ENCODE results near the gene ZNF565. TPM values are rescaled to one million over a fixed set of nuclear protein-coding genes. Genes with fewer than 3 reads are reported as not detected.

ZNF565 gene
- total and polyA plus RNA-seq, 2 of the 13 experiments (the other 11 are each of a cell fraction or from before 2014, with no cell fraction given), result 1.8 to 5.2 TPM

DNA sequence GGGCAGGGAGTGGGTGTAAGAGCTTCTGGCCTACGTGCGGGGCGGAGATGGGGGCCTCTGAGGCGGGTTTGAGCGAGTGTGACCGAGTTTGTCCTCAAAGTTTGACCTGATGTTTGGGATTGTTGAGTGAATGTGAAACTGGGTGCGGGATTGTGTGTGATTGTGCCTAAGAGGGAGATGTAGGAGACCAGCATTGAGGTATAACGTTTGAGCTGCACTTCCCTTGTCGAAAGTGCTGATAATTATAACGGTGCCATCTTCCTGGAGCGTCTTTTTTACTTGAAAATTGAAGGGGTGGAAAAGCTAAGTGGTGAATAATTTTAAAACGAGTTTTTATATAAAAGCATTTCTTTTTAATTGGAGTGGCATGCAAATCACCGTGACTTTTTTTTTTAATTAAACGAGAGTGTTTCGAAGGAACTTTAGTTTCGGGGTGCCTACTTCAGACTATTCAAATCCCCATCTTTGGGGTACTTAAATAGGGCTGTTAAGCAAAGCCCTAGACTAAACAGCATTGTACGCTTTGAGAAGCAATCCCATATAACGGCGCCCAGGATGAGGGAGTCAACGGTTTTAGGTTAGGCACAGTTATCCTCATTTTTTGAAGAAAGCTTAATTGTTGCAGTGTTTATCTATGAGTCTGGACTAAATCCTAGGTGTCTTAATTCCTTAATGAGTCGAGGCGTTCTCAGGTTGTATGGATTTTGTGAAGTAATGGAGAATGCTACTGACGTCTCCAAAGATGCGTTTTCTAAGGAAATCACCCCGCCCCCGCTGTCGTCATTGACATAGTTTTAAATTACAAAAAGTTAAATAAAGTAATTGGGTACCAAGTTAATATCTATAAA lies 1.0 kb upstream of the ZNF565 start:
- POLR2A ChIA-PET, result interaction anchor here (0.9 to 2.3 kb wide), 8 partner anchors 87 to 1564 kb away, joined by 4 to 33 read pairs (median 8); partner anchors contain the start of genes POLR2I, TBCB, ZNF260 and ZNF382
- Histone ChIP-seq H3K9me3 (ENCODE audit: low read length) (no peaks in the 10 kb centered on the region), H3K9ac (ENCODE audit: insufficient read depth, low read depth, low read length) (peak overlapping the region; percentile 99), H3K36me3 (replicated peaks in 1 of 2; ENCODE audit: control insufficient read depth in 1 of 2, insufficient read depth in 2 of 2, low read length in 2 of 2) (peaks cover 0 to 4% of the 10 kb centered on the region in 2 experiments; a peak in 1 of 5 replicates), H3K27me3 (ENCODE audit: control insufficient read depth in 1 of 2, insufficient read depth in 2 of 2, low read length in 2 of 2) (peaks cover 0 to 3% of the 10 kb centered on the region in 2 experiments; a peak in 1 of 5 replicates), H4K20me1 (ENCODE audit: insufficient read depth, low read length) (peaks cover 4% of the 10 kb centered on the region), H3K79me2 (ENCODE audit: insufficient read depth, low read length) (peaks cover 51% of the 10 kb centered on the region), H3K4me1 (ENCODE audit: insufficient read depth, low read length) (peaks cover 44% of the 10 kb centered on the region), H3K4me3 (replicated peaks in 1 of 3; ENCODE audit: insufficient read depth in 1 of 3, low read depth in 2 of 3, low read length in 3 of 3) (peak overlapping the region; percentile 78 to 97 (median 80)), H3K27ac (ENCODE audit: extremely low read length, insufficient read depth, low read length) (peak overlapping the region; percentile 98), H2AFZ (ENCODE audit: low read length) (no peak overlapping the region), H3K4me2 (ENCODE audit: low read depth, low read length) (peak overlapping the region; percentile 97)
- intact Hi-C loops (cut with micrococcal nuclease; ENCODE audit: unreplicated experiment), result no loop called here
- ATAC-seq (no peak), FAIRE-seq (no peak), DNase-seq (ENCODE audit: low spot score) (no peak)
- CTCF ChIA-PET (ENCODE audit: low intra/inter-chr PET ratio, low total read pairs), result no interaction called here
- 2% methylated on average over 27 of the region's 27 CpGs for WGBS (ENCODE audit: low lambda C conversion rate)
- in situ Hi-C loops (cut with HindIII; ENCODE audit: extremely low pct_ligation_motif_present, low pct_unique_long_range_greater_than_20kb), result no loop called here
- BruUV-seq (replicated peaks), result TSS peak; percentile 96
- TF ChIP-seq ZNF557 (CRISPR knock-in tag; IDR thresholded peaks at IDR 0.05), result peak; percentile 76; the same call in 1 of the 2 replicates
- peak; percentile 1 for TF ChIP-seq MED8 (CRISPR knock-in tag; IDR thresholded peaks at IDR 0.05; ENCODE audit: insufficient replicate concordance)
- TF ChIP-seq, protein P1, sequence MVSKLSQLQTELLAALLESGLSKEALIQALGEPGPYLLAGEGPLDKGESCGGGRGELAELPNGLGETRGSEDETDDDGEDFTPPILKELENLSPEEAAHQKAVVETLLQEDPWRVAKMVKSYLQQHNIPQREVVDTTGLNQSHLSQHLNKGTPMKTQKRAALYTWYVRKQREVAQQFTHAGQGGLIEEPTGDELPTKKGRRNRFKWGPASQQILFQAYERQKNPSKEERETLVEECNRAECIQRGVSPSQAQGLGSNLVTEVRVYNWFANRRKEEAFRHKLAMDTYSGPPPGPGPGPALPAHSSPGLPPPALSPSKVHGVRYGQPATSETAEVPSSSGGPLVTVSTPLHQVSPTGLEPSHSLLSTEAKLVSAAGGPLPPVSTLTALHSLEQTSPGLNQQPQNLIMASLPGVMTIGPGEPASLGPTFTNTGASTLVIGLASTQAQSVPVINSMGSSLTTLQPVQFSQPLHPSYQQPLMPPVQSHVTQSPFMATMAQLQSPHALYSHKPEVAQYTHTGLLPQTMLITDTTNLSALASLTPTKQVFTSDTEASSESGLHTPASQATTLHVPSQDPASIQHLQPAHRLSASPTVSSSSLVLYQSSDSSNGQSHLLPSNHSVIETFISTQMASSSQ (IDR thresholded peaks at IDR 0.05; ENCODE audit: low read depth), result 0 out of 2 replicates have a peak, but pooled peaks have one; percentile 9
- TF ChIP-seq, protein P1 (CRISPR knock-in tag; IDR thresholded peaks at IDR 0.05; ENCODE audit: borderline replicate concordance), result no peak
- TF ChIP-seq ZNF703 (CRISPR knock-in tag; IDR thresholded peaks at IDR 0.05; ENCODE audit: borderline replicate concordance), result no peak
- no peak for TF ChIP-seq KDM5B (CRISPR knock-in tag; IDR thresholded peaks at IDR 0.05; ENCODE audit: borderline replicate concordance)
- peak; percentile 41; the same call in 1 of the 2 replicates for TF ChIP-seq KMT2A (CRISPR knock-in tag; IDR thresholded peaks at IDR 0.05)
- TF ChIP-seq, protein P2, sequence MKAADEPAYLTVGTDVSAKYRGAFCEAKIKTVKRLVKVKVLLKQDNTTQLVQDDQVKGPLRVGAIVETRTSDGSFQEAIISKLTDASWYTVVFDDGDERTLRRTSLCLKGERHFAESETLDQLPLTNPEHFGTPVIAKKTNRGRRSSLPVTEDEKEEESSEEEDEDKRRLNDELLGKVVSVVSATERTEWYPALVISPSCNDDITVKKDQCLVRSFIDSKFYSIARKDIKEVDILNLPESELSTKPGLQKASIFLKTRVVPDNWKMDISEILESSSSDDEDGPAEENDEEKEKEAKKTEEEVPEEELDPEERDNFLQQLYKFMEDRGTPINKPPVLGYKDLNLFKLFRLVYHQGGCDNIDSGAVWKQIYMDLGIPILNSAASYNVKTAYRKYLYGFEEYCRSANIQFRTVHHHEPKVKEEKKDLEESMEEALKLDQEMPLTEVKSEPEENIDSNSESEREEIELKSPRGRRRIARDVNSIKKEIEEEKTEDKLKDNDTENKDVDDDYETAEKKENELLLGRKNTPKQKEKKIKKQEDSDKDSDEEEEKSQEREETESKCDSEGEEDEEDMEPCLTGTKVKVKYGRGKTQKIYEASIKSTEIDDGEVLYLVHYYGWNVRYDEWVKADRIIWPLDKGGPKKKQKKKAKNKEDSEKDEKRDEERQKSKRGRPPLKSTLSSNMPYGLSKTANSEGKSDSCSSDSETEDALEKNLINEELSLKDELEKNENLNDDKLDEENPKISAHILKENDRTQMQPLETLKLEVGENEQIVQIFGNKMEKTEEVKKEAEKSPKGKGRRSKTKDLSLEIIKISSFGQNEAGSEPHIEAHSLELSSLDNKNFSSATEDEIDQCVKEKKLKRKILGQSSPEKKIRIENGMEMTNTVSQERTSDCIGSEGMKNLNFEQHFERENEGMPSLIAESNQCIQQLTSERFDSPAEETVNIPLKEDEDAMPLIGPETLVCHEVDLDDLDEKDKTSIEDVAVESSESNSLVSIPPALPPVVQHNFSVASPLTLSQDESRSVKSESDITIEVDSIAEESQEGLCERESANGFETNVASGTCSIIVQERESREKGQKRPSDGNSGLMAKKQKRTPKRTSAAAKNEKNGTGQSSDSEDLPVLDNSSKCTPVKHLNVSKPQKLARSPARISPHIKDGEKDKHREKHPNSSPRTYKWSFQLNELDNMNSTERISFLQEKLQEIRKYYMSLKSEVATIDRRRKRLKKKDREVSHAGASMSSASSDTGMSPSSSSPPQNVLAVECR (CRISPR knock-in tag; IDR thresholded peaks at IDR 0.05; ENCODE audit: borderline replicate concordance), result peak; percentile 17; the same call in 1 of the 2 replicates
- TF ChIP-seq, protein P3, sequence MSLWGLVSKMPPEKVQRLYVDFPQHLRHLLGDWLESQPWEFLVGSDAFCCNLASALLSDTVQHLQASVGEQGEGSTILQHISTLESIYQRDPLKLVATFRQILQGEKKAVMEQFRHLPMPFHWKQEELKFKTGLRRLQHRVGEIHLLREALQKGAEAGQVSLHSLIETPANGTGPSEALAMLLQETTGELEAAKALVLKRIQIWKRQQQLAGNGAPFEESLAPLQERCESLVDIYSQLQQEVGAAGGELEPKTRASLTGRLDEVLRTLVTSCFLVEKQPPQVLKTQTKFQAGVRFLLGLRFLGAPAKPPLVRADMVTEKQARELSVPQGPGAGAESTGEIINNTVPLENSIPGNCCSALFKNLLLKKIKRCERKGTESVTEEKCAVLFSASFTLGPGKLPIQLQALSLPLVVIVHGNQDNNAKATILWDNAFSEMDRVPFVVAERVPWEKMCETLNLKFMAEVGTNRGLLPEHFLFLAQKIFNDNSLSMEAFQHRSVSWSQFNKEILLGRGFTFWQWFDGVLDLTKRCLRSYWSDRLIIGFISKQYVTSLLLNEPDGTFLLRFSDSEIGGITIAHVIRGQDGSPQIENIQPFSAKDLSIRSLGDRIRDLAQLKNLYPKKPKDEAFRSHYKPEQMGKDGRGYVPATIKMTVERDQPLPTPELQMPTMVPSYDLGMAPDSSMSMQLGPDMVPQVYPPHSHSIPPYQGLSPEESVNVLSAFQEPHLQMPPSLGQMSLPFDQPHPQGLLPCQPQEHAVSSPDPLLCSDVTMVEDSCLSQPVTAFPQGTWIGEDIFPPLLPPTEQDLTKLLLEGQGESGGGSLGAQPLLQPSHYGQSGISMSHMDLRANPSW (CRISPR knock-in tag; IDR thresholded peaks at IDR 0.05; ENCODE audit: borderline replicate concordance), result 0 out of 2 replicates have a peak, but pooled peaks have one; percentile 9

Measured in HepG2 (cell line).